BJ (cell line): Measurements from ENCODE around the gene FKBP10. TPM values are rescaled to one million over a fixed set of nuclear protein-coding genes. Genes with fewer than 3 reads are reported as not detected.

ENCODE experiments used
- CTCF ChIA-PET: fragments of 350-600 bp; formaldehyde crosslinking; extraction: SDS; loops from one replicate; lab custom pipeline; 2021; ENCODE audit warnings: antibody characterized with exemption, inconsistent platforms; lab: Yijun Ruan, JAX
- POLR2A ChIA-PET: fragments of 300-600 bp; sonication (Branson Sonifier 250); formaldehyde crosslinking; extraction: SDS; loops from one replicate; lab custom pipeline; 2021; ENCODE audit warnings: antibody characterized with exemption; lab: Charles Lee
- DNase-seq: peaks from one replicate; pipeline ENCODE4 v3.0.0-alpha.2; 2011; ENCODE audit warnings: low read depth
- H3K27me3 ChIP-seq: 2 replicates; pipeline ENCODE4 v1.6.0; 2011; ENCODE audit warnings: low read length; ENCODE audit not compliant: control insufficient read depth, insufficient read depth
- H3K36me3 ChIP-seq: 2 replicates; pipeline ENCODE4 v1.5.1; 2011; ENCODE audit warnings: low read length; ENCODE audit not compliant: control insufficient read depth, insufficient read depth
- H3K4me3 ChIP-seq: 2 replicates; pipeline ENCODE4 v1.5.1; 2011; ENCODE audit warnings: low read depth, mild to moderate bottlenecking, control low read depth, low read length
- CTCF ChIP-seq: IDR thresholded peaks from 2 replicates; pipeline ENCODE4 v1.5.1; 2011; ENCODE audit warnings: low read depth, mild to moderate bottlenecking, control low read depth, inconsistent platforms, low read length, moderate library complexity; ENCODE audit not compliant: insufficient read depth
- polyA plus RNA-seq: library from polyadenylated mRNA; depleted of rRNA; stranded (reverse); fragments of >200 nt; gene quantifications from 2 replicates; pipeline ENCODE4 v1.2.3, GENCODE V29; 2011

The FKBP10 gene
- polyA plus RNA-seq, 1 experiment = 1,571 TPM

GRCh38 chr17:41816637-41817320 lies 4.0 kb downstream of the FKBP10 start:
- DNase-seq = no peak
- no peak for TF ChIP-seq CTCF
- ChIA-PET POLR2A (no interaction called here), CTCF (interaction anchor here (1.1 kb wide), 1 partner anchor 14 kb away, joined by 3 read pairs; no protein-coding TSS in a partner anchor)
- Histone ChIP-seq H3K36me3 (peaks cover 33% of the 10 kb centered on the region), H3K27me3 (no peaks in the 10 kb centered on the region), H3K4me3 (no peak overlapping the region)

GRCh38 chr17:41818024-41818423 lies 5.2 kb downstream of the FKBP10 start:
- ChIA-PET POLR2A (no interaction called here), CTCF (no interaction called here)
- Histone ChIP-seq H3K4me3 (no peak overlapping the region), H3K36me3 (peaks cover 40% of the 10 kb centered on the region), H3K27me3 (no peaks in the 10 kb centered on the region)
- no peak for DNase-seq
- no peak for TF ChIP-seq CTCF

- no peak overlapping the region for H3K4me3 ChIP-seq
- DNase-seq = no peak
- ChIA-PET CTCF (no interaction called here), POLR2A (no interaction called here)
- H3K36me3 ChIP-seq = peaks cover 40% of the 10 kb centered on the region
- TF ChIP-seq CTCF = no peak
- H3K27me3 ChIP-seq = no peaks in the 10 kb centered on the region
Observed at GRCh38 chr17:41821776-41822175, 9.0 kb downstream of the FKBP10 start.

GRCh38 chr17:41822216-41823140 lies 9.7 kb downstream of the FKBP10 start:
- ChIA-PET CTCF (no interaction called here), POLR2A (no interaction called here)
- no peak for TF ChIP-seq CTCF
- DNase-seq = no peak
- Histone ChIP-seq H3K4me3 (no peak overlapping the region), H3K36me3 (peaks cover 37% of the 10 kb centered on the region), H3K27me3 (no peaks in the 10 kb centered on the region)

GRCh38 chr17:41823141-41823524 lies 10.3 kb downstream of the FKBP10 start:
- Histone ChIP-seq H3K27me3 (no peaks in the 10 kb centered on the region), H3K4me3 (no peak overlapping the region), H3K36me3 (peaks cover 34% of the 10 kb centered on the region)
- TF ChIP-seq CTCF = no peak
- no peak for DNase-seq
- POLR2A ChIA-PET = no interaction called here
- CTCF ChIA-PET = no interaction called here
